ENCODE measurements around the gene KLHL20.
"Not testable (repeated sequence)": the region's sequence is repeated elsewhere in the genome, so short reads cannot be mapped to it uniquely, and the experiment has no call there.

The KLHL20 gene

DNA sequence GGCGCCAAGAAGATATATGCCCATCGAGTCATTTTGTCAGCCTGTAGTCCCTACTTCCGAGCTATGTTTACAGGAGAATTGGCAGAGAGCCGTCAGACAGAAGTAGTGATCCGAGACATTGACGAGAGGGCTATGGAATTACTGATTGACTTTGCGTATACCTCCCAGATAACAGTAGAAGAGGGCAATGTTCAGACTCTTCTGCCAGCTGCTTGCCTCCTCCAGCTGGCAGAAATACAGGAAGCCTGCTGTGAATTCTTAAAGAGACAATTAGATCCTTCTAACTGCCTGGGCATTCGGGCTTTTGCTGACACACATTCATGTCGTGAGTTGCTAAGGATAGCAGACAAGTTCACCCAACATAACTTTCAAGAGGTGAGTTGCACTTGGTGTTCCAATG lies 19.1 kb downstream of the KLHL20 start:
- DNase-seq (ENCODE audit: extremely low read depth, low read depth): no peak
- no peak overlapping the region for H3K4me3 ChIP-seq (replicated peaks; ENCODE audit: low read depth, low read length)
- TF ChIP-seq, protein P1, sequence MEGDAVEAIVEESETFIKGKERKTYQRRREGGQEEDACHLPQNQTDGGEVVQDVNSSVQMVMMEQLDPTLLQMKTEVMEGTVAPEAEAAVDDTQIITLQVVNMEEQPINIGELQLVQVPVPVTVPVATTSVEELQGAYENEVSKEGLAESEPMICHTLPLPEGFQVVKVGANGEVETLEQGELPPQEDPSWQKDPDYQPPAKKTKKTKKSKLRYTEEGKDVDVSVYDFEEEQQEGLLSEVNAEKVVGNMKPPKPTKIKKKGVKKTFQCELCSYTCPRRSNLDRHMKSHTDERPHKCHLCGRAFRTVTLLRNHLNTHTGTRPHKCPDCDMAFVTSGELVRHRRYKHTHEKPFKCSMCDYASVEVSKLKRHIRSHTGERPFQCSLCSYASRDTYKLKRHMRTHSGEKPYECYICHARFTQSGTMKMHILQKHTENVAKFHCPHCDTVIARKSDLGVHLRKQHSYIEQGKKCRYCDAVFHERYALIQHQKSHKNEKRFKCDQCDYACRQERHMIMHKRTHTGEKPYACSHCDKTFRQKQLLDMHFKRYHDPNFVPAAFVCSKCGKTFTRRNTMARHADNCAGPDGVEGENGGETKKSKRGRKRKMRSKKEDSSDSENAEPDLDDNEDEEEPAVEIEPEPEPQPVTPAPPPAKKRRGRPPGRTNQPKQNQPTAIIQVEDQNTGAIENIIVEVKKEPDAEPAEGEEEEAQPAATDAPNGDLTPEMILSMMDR (IDR thresholded peaks at IDR 0.05; ENCODE audit: low read depth, low read length, missing control alignments): no peak

DNA sequence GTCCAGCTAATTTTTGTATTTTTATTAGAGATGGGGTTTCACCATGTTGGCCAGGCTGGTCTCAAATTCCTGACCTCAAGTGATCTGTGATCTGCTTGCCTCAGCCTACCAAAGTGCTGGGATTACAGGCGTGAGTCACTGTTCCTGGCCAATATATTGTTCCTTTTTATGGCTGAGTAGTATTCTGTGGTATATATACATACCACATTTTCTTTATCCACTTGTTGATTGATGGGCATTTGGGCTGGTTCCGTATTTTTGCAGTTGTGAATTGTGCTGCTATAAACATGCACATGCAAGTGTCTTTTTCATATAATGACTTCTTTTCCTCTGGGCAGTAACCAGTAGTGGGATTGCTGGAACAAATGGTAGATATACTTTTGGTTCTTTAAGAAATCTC lies 21.3 kb downstream of the KLHL20 start:
- not testable (repeated sequence) for DNase-seq (ENCODE audit: extremely low read depth, low read depth); H3K4me3 ChIP-seq (replicated peaks; ENCODE audit: low read depth, low read length)

DNA sequence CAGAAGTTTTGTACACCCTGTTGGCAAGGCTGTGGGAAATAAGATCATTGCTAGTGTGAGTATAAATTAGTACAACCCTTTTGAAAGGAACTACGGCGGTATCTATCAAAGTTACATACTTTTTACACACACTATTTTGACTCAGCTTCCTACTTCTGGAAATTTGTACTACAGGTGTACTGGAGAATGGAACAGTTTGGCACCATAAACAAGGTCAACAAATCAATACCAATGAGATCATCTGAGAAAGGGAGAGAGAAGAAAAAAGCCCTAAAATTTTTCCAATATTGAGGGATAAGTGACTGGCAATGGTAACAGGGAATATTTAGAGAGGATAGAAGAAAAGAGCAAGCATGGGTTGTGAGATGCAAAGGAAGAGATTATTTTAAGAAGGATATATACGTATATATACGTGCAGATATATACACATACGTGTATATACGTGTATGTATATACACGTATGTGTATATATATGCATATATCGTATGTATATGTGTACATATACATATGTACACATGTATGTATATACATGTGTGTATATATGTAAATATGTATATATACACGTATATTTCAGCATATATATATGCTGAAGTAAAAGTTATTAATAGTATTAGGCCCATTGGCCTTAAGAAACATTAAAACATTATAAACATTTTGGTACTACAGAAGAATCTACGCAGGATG lies 27.6 kb downstream of the KLHL20 start:
- DNase-seq (ENCODE audit: extremely low read depth, low read depth): no peak

DNA sequence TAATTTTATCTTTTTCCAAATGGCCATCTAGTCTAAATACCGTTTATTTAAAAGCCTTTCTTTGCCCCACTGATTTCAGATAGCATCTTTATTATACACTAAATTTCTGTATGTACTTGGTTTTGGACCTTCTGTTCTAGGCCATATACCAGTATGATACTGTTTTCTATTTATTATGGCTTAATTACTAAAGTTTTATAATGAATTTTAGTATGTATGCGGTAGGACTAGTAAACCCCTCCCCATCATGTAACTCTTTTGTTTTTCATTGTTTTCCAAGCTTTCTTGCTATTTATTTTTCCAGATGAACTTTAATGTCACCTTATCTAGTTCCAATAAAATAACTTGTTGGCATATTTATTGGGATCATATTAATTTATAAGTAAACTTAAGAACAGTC lies 29.9 kb downstream of the KLHL20 start:
- TF ChIP-seq, protein P1 (IDR thresholded peaks at IDR 0.05; ENCODE audit: low read depth, low read length, missing control alignments): no peak
- H3K4me3 ChIP-seq (replicated peaks; ENCODE audit: low read depth, low read length): no peak overlapping the region
- DNase-seq (ENCODE audit: extremely low read depth, low read depth): no peak

More for the DNA sequence above, 27.6 kb downstream of the KLHL20 start:
- TF ChIP-seq, protein P1 (IDR thresholded peaks at IDR 0.05; ENCODE audit: low read depth, low read length, missing control alignments): no peak
- no peak overlapping the region for H3K4me3 ChIP-seq (replicated peaks; ENCODE audit: low read depth, low read length)

DNA sequence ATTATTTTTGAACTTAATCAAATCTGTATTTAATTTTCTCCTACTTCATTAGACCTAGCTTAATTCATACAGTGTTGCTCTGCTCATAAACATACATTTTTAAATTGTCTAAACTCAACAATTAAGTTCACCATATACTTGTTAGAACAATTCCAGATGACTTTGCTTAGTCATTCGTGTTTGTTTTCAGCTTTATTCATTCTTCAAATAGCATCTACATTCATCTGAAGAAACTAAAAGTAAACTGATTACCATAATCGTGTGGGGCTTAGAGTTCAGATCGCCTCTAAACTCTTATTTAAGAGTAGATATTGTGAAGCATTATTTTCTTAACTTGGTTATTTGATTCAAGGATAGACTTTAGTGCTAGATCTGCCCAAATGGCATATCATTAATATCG lies 34.4 kb downstream of the KLHL20 start:
- DNase-seq (ENCODE audit: extremely low read depth, low read depth): no peak
- H3K4me3 ChIP-seq (replicated peaks; ENCODE audit: low read depth, low read length): no peak overlapping the region
- TF ChIP-seq, protein P1 (IDR thresholded peaks at IDR 0.05; ENCODE audit: low read depth, low read length, missing control alignments): no peak

DNA sequence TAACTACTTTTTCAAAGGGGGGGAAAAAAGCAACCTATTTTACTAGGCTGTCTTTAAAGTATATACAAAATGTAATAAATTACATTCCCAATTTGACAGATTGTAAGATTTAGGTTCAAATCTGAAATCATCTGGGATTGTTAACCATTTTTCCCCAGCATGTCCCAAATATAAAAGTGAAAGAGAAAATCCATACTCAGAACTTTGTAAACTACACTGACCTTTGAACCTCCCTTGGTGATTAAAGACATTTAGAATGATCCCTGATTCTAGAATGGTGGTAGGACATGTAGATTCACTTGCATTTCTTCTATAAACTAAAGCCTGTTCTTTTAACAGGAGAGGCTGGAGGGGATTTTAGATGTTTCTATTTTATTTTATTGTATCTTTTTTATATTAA lies 39.0 kb downstream of the KLHL20 start:
- DNase-seq (ENCODE audit: extremely low read depth, low read depth): no peak
- TF ChIP-seq, protein P1 (IDR thresholded peaks at IDR 0.05; ENCODE audit: low read depth, low read length, missing control alignments): no peak
- H3K4me3 ChIP-seq (replicated peaks; ENCODE audit: low read depth, low read length): no peak overlapping the region

DNA sequence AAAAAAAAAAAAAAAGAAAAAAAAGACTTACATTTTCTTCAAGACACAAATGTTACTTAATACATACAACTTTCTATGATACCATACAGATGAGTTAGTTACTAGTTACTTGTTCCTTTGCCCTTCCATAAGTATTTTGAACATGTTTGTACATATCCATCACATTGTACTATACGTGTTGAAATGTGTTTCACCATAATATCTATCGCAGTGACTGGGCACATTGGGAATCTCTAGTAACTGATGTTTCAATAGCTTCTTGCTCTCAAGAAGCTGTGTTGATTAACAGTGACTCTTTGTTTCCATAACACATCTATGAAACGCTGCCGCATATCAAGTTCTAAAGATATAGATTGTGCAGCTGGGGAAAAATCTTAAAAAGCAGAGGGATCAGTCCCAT lies 42.9 kb downstream of the KLHL20 start:
- TF ChIP-seq, protein P1 (IDR thresholded peaks at IDR 0.05; ENCODE audit: low read depth, low read length, missing control alignments): no peak
- H3K4me3 ChIP-seq (replicated peaks; ENCODE audit: low read depth, low read length): no peak overlapping the region
- DNase-seq (ENCODE audit: extremely low read depth, low read depth): no peak

Data from HFF-Myc (cell line).